ENCODE measurements around the gene PPP1CA.

Gene PPP1CA

DNA sequence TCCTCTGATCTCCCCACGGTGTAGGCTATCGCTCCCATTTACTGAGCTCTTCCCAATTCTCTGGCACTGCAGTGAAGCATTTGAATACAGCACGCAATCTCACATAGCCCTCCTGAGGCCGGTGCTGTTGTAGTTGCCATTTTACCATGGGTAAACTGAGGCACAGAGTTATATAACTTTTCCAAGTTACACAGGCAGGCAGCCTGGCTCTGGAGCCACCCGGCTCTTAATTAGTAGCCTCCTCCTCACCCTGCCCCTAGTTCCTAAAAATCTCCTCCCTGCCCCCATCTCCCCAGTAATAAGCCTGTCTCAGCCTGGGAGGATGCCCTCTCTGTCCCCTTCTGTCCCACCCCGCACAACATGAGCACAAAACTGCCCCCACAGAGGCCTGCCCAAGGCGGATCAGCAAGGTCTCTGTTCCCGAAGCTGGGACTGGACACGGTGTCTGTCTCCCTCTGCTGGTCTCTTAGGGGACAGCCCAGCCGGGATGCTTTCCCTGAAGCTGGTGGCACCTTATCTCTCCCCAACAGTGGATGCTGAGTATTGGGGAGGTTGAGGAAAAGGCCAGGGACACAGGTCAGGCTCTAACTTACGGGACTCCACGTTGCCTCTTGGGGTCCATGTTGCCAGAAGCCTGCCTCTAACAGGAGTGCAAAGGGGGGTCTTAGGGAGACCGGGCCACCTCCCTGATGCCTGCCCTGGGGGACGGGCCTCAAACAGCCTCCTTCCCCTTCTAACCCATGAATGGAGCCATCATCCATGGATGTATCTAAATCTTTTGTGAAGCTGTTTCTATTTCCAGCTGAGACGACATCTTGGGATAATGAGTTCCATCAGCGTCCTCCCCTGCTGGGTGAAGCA is 19.2 kb downstream of the PPP1CA start:
- DNase-seq (ENCODE audit: low spot score): peak; percentile 78

DNA sequence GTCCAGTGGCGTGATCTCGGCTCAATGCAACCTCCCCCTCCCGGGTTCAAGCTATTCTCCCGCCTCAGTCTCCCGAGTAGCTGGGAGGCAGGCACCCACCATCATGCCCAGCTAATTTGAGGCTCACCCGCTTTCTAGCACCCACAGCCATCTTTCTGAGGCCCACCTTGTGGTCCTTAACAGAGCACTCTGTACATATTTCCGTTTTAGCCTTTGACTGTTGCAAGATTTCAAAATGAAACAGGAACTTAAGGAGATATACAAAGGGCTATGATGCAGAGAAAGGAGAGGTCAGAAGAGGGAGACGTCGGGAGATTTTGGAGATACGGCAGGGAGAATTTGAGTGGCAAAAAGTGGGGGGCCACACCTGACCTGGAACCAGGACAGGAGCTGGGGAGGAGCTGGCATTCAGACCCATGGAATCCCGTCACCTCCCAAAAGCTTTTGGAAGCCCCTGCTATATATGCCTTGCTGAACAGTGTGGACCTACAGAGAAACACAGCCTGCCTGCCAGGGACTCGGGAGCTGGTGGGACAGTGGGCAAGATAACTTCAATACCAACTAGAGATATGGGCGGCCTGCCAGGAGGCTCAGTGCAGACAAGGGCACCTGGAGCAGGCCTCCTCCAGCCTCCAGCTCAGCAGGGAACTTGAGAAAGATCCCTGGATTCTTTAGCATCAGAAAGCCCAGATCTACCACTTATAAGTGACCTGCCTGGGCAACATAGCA is 20.2 kb downstream of the PPP1CA start:
- DNase-seq (ENCODE audit: low spot score): peak; percentile 53

DNA sequence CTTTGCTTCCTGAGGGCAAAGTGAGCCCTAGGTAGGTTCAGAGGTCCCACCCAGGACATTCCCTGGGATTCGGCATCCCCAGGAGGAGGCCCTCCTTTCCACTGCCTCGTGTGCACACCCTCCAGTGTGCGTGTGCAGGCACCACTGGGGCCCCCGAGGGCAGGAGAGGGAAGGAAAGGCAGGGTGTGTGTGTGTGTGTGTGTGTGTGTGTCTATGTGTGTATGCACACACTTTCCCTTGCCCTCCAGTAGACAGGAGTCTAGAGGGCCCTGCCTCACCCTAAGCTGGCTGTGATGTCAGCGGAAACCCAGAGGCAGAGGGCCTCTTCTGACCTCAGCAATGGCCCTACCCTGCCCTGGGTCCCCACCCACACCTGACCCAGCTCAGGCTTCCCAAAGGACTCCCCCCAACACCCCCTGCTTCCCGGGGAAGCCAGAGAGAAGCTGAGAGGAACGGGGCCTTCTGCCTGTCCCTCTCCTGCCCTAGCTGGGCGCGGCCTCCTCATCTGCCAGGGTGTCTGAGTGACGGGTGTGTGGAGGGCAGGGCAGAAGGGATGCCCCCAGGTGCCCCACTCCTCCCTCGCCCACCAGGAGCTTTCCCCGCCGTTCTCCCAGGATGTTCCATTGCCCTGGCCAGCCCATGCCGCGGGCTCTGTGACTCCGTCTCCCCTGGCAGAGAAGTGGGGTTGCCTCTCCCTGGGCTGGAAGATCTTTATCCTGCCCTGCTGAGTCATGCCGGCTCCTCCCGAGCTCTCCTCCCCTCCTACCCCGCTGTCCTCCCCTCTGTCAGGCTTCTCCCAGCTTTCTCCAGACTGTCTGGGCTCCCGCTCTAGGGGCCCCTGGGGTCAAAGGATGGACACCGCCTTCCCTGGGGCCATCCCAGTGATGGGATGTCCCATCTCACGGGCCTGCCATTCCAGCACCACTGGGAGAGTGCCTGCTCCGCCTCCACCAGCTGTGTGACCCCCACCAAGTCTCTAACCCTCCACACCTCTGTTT is 22.3 kb downstream of the PPP1CA start:
- no peak for DNase-seq (ENCODE audit: low spot score)

DNA sequence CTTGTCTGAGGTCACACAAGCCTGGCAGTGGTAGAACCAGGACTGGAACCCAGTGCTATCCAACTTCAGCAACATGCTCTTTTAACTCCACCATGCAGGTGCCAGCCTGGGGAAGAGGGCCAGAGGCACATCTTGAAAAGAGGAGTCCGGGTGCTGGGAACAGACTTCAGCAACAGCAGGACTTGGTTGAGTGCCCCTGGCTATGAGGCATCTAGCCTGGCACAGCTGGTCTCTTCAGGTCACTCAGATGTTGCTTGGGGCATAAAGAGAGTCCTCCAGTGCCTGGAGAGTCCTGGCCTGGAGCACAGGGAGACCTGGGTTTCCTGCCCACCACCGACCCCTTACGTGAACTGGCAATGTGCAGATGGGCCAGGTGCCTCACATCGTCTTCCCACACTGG is 23.1 kb downstream of the PPP1CA start:
- DNase-seq (ENCODE audit: low spot score): no peak

DNA sequence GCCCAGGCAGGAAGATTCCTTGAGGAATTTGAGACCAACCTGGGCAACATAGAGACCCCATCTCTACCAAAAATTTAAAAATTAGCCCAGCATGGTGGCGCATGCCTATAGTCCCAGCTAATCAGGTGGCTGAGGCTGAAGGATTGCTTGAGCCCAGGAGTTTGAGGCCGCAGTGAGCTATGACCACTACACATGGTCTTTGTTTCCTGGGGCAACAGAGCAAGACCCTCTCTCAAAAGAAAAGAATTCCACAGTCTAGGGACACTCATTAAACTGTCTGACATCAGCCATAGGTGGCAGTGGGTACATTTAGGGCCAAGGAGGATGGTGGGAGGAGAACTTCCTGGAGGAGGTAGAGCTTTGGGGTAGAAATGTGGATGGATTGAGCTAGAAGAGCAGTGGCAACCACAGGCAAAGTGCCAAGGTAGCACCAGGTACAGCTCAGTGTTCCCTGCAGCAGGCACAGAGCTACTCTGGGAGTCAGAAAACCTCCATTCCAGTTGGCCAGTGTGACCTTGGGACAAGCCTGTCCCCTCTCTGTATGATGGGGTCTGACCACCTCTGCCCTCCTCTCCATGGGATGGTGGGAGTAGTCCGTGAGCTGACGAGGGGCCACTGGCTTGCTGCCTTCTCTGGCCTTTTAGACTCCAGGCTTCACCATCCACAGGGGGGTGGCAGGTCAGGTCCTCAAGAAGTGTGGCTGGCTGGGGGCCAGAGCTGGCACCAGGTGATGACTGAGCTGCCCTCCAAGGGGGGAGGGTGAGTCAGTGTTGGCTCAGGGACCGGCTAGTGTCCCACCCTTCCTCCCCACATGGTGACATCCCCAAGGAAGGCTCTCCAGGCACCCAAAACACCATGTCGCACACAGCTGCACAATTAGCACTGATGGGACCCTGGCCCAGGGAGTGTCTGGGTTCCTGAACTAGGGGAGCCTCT is 24.5 kb downstream of the PPP1CA start:
- DNase-seq (ENCODE audit: low spot score): no peak

DNA sequence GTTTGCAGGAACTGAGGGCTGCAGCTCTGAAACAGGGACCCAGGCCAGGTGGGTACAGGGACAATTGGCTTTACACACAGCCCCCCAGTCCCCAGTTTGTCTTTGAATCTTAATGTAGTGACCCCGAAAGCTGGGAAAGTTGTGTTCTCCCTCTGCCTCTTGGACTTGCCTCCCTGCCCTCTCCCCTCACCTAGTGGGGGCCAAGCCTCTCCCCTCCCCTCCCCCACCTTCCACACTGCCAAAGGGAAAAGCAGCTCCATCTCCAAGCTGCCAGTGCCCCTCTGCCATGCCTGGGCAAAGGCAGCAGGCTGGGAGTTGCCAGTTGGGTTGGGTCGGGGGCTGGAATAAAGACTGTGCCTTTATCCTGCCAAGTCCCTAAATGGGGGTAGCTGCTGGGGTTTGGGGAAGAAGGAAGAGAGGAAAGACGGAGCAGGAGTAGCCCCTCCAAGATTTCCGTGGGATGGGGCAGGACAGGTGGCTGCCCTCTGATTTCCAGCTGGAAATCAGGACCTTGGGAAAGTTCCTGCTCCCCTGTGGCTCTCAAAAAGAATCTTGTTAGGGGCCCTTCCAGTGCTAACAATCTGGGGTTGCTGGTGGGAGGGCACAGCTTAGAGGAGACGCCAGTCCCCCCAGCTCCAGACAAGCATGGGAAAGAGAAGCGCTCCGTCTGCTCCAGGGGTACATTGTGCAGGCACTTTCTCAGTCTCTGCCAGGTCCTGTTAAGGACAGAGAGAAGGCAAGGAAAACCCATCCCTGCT is 25.4 kb downstream of the PPP1CA start:
- no peak for DNase-seq (ENCODE audit: low spot score)

DNA sequence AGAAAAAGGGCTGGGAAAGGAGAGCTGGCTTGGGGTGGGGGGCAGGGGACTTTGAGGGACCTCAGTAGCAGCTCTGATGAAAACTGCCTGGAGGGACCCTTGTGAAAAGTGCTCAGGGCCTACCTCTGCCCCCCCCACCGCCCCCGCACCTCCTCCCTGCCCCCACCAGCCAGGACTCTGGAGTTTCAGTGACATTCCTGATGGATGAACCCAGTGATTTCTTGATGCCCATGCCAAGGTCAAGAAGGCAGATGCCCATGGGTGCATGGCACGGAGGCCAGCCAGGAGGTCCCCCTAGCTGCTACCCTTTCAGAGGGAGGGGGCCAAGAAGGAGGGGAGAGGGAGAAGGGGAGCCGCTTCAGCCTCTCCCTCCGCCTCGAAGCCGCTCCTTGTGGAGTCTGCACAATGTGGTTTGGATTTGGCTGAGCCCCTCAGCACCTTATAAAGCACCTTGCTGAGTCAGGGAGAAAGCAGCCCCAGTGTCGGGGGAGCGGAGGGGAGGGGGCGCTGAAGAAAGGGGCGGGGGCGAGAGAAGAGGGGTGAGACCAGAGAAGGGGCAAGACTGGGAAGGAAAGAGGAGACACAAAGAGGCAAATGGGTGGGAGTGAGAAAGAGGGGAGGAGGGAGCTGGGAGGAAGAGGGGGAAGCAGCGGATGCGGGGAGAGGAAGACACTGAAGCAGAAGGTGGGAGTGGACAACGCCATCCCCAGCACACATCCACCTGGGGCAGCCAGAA is 26.2 kb downstream of the PPP1CA start:
- no peak for DNase-seq (ENCODE audit: low spot score)

DNA sequence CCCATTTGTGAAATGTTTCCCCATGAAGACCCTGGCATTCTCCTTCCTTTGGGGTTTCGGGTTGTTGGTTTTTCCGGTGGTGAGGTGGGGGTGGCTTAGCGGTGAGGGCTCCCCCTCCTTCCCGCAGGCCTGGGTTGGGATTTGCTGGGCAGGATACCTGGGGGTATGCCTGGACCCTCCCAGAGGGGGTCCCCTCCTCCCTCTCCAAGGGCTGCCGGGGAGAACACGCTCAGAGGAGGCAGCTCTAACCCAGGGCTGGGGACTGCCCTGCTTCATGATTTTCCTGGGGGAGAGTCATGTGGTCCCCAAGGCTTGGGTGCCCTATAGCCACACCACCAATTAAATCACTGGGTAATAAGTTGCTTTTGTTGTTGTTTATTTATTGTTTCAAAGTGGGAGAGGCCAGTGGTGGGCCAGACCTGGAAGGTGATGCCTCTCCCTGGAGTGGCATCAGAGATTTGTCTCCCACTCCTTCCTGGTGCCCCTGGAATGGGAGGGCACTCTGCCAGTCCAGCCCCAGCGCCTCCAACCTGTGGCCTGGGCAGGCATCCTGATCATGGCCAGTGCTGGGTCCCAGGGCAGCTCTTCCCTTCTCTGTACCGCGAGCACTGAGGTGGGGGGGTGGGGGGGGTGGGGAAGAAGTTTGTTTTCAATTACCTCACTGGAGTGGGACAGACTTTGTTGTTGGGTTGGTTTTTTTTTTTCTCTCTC is 26.9 kb downstream of the PPP1CA start:
- DNase-seq (ENCODE audit: low spot score): no peak

DNA sequence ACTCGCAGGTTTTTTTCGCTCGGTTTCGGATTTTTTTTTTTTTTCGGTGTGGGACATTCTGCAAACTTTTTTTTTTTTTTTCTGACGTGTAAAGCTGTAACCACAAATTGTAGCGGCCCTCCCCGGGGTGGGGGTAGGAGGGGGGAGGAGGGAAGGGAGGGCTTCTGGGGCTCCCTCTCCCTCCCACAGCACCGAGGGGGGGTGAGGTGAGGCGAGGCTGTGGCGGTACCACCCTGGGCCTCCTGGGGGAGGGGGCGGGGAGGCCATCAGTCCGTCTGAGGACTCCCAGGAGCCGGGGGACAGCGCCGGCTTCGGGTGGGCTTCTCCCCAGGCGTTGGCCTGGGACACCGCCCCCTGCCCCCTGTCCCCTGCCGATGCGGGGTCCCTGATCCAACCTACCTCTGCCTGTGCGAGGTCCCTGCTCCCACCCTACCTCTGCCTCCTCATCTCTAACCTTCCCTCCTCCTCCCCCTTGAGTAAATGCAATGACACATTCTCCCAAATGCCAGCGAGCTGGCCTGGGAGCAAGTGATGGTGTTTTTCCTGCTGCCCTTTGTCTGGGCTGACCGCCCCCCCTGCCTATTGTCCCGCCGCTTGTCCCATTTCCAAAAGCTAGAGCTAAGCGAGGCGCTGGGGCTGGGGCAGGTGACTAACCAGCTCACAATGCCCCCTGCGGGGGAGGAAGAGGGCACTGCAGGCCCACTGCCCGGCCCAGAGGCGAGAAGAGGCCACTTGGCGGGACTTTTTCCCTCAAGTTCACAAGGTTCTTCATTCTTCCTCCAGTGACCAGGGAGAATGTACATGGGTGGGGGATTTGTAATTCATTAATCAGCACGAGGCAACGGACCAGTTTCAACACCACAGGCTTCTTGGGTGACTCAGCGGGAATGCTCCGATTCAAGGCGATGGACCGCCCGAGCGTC is 27.7 kb downstream of the PPP1CA start:
- DNase-seq (ENCODE audit: low spot score): no peak

DNA sequence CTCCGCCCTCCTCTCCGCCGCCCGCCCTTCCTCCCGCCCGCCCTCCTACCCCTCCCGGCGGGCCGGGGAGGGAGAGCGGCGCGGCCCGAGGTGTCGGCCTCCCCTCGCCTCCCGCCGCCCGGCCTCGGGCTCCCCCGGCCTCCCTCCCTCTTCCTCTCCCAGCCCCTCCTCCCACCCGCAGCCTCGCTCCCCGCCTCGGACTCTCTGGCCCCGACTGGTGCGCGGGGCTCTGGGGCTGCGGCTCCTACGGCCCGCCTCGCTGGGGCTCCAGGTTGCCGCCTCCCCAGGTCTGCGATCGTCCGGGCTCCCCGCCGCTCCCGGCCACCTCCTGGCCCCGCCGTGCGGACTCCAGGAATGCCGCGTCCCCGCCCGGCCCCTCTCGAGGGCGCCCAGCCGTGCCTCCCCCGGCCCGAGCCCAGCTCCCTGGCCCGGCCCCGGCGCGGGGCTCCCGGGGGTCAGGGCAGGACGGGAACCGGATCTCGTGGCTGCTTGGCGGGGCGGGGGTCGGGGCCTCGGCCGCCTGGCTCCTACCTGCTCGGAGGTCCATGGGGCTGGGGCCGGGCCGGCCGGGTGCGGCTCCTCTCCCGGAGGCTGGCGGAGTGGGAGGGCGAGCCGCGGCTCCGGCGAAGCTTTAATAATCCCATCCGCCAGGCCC is 28.5 kb downstream of the PPP1CA start, which contains the start of gene CLCF1:
Gene CLCF1, minus strand, starts transcription at position 606 of the 655 bp plus-strand sequence. Its CDS starts 59 bp downstream, at position 547.
- no peak for DNase-seq (ENCODE audit: low spot score)

DNA sequence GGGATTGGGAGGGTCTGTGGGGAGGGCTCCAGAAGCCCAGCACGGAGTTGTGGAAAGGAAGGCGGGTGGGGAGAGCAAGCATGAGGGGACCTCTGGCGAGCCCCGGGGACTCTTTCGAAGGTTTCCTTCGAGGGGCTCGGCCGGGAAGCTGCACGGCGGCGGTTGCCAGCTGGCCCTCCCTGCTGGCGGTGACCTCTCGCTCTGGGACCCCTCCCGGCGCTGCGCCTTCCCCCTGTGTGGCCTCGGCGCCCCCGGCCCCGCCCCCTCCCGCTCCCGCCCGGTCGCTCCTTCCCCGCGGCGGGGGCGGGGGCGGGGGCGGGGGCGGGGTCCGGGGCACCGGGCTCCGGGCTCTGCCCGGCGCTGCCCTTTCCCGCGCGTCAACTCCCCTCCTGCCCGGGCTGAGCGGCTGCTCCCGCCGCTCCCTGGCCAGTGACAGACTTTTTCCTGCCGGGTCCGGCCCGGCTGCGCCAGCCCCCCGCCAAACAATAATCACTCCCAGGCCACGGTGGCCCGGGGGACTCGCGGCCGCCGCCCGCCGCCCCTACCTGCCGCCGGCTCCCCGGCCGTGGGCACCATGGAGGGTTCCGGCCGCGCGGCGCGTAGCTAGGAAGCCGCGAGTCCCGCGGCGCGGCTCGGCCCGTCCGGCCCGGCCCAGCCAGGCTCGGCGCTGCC is 29.2 kb downstream of the PPP1CA start:
- no peak for DNase-seq (ENCODE audit: low spot score)

DNA sequence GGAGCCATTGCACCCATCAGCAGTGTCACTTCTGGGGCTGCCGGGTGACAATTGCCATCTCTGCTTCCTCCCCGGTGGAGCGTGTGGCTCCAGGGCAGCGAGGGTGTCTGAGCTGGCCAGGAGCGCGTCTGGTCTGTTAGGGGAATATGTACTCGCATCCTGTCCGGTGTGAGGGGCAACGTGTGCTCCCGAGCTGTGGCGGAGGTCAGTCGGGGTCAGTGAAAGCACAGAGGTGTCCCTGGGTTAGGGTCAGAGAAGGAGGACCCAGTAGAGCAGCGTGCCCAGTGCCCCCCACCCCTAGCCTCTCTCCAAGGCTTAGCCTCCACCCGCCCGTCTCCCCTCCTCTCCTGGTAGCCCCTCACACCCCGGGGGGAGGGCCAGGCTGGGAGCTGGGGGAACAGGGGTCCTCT is 29.7 kb downstream of the PPP1CA start:
- no peak for DNase-seq (ENCODE audit: low spot score)

DNA sequence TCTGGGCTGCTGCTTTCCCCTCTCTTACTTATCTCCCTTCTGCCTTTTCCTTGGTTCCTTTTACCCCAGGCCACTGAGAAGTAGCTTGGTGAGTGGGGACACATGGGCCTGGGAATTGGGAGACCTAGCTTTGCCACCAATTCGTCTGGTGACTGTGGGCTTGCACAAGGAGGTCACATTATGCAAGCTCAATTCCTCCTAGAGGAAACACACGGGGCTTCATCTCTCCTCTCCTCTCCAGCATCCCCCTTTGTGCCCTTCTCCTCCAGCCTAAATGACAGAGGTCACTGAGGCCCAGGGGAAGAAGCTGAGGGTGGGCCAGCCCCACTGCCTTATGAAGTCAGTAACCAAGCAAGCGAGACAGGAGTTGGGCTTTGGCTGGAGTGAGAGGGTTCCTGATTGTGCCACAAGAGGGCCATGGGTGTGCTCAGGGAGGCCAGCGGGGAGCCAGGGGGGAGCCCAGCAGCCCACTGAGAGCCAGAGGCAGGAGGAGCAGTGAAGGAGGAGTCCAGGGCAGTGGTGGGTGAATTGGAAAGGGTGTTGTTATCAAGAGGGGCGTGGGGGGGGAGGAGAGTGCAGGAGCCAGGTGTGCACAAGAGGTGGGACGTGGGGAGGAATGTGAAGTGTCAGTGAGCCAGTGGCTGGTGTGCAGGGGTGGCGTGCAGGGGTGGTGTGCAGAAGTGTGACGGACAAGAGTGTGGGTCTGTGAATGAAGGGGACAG is 30.3 kb downstream of the PPP1CA start:
- DNase-seq (ENCODE audit: low spot score): no peak

DNA sequence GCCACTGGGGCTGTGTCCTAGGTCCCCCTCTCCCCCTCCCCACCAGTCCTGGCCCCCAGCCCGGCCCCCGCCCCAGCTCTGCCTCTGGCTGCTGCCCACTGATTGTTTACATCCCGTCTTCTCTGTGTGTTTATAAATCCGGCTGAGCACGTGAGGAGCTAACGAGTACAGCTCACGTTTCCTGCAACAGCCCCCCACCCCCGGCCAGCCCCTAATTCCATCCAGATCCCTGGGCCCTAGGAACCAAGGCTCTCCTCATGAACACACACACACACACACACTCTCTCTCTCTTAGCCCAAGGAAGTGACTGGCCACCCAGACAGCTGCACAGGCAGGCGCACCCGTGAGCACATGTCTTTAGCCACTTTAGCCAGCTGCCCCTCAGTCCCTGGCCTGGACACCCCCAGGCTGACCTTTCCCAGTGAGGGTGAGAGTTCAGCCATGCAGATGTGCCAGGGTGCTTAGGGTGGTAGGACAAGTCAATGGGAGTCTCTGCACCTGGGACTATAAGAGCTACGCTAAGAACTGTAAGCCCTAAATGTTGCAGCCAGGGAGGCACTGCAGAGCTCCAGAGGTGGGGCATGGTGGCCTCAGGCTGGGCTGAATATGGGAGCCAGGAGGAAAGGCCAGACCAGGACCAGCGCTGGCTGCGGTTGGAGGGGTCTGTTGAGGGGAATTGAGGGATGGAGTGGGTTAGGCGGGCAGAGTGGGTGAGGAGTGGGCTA is 31.1 kb downstream of the PPP1CA start:
- DNase-seq (ENCODE audit: low spot score): no peak

DNA sequence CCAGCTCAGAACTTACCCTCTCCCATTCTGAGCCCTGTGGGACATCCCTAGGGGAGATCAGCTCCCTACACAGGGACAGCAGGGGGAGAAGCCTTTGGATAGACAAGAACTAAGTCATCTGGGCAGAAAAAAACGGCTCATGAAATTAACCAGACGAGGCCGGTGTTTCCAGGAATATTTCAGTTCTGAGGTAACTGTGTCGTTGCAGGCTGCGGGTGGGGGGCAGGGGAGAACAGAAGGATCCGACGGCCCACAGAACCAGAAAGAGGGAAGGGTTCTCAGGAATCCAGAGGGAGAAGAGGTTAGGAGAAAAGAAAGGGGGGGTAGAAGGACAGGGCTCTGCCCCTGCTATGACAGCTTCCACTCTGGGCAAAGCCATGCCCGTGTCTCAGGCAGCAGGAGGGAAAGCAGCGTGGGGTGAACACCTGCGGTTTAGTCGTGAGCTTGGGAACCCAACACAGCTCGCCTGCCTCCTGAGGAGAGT is 31.8 kb downstream of the PPP1CA start:
- DNase-seq (ENCODE audit: low spot score): no peak
